CD4-positive, alpha-beta T cell treated with Interleukin-4 for 4 hours (primary cell): Measurements from ENCODE around the gene LSM5.

Source experiments
- DNase-seq: peaks from one replicate; pipeline ENCODE4 v3.0.0-alpha.2; 2020

LSM5 gene

GRCh38 chr7:32458025-32458424 is 32.2 kb downstream of the LSM5 start:
- DNase-seq = no peak

GRCh38 chr7:32453341-32454011 is 36.7 kb downstream of the LSM5 start:
- no peak for DNase-seq

DNA sequence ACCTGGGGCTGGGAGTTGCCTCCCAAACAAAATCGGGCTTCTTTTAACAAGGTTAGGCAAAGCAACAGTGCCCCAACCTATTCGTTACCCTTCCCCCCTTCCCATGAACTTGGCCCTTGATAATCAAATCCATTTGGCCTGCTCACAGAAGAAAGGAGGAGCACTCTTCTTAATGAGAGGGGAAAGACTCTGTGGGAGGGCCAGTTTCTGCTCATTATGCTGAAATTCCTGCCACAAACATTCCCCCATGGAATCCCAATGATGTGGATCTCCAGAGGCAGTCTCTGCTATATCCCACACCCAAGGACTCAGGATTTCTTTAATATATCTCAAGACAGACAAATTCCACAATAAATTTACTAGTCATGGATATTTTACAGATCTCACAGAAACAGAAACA is 43.0 kb downstream of the LSM5 start:
- DNase-seq = no peak

- no peak for DNase-seq
Measured at GRCh38 chr7:32436146-32436928, 53.8 kb downstream of the LSM5 start.
